Subcutaneous adipose tissue (tissue), 4 donors: ENCODE measurements around the gene NARS2. TPM values are rescaled to one million over a fixed set of nuclear protein-coding genes. Genes with fewer than 3 reads are reported as not detected.

ENCODE experiments used
- total RNA-seq, 4 donors: library from RNA; depleted of rRNA; stranded (reverse); fragments of >200 nt; gene quantifications; one replicate each; pipeline ENCODE4 v1.1.0, GENCODE V29; 2016
- TF ChIP-seq, protein P1 (sequence below): fragments of 450-650 bp; IDR thresholded peaks from one replicate; pipeline ENCODE4 v1.5.1; 2016; ENCODE audit warnings: low read depth, mild to moderate bottlenecking, control low read depth, antibody characterized with exemption, moderate library complexity

The NARS2 gene
- total RNA-seq, 4 donors from 2014 or later = 11.4 to 17.3 (median 15.2) TPM

DNA sequence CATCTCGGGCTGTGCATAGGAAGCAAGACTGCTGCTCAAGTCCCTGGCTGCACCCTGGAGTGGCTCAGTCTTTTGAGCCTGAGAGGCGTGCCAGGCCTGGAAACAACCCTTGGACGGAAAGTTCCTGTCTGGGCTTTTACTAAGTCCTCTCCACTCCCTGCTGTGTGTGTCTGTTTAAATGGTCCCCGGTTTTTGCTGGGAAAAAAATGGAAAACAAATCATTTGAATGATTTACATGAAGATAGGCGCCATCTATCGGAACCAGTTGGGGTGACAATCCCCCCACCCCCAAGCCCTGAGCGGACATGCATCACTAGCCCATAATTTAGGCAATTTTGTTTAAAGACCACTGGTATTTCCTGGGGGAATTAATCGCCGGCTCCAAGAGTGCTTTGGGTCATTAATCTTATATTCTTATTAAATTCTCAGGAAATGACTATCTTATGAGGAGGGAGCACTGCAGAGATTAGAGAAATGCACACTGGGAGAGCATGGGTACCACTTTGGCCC lies 154.4 kb downstream of the NARS2 start:
- TF ChIP-seq, protein P1, sequence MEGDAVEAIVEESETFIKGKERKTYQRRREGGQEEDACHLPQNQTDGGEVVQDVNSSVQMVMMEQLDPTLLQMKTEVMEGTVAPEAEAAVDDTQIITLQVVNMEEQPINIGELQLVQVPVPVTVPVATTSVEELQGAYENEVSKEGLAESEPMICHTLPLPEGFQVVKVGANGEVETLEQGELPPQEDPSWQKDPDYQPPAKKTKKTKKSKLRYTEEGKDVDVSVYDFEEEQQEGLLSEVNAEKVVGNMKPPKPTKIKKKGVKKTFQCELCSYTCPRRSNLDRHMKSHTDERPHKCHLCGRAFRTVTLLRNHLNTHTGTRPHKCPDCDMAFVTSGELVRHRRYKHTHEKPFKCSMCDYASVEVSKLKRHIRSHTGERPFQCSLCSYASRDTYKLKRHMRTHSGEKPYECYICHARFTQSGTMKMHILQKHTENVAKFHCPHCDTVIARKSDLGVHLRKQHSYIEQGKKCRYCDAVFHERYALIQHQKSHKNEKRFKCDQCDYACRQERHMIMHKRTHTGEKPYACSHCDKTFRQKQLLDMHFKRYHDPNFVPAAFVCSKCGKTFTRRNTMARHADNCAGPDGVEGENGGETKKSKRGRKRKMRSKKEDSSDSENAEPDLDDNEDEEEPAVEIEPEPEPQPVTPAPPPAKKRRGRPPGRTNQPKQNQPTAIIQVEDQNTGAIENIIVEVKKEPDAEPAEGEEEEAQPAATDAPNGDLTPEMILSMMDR = no peak

DNA sequence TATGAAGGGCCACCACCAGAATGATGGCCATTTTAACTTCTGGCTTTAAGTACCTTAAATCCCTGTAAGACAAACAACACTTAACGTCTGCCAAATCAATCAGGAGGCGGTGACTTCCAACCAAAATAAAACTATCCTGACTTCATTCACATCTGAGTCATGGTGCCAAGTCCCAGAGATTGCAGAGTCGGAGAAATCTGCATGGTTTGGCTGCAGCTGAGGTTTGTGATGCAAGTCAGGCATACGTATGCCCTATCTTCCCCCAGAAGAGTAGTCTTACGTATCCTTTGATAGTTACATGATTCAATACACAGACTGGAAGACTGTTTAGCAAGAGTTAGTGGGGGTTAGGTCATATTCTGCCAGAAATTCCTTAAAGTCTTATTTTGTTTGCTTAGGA lies 155.3 kb downstream of the NARS2 start:
- TF ChIP-seq, protein P1 = no peak

DNA sequence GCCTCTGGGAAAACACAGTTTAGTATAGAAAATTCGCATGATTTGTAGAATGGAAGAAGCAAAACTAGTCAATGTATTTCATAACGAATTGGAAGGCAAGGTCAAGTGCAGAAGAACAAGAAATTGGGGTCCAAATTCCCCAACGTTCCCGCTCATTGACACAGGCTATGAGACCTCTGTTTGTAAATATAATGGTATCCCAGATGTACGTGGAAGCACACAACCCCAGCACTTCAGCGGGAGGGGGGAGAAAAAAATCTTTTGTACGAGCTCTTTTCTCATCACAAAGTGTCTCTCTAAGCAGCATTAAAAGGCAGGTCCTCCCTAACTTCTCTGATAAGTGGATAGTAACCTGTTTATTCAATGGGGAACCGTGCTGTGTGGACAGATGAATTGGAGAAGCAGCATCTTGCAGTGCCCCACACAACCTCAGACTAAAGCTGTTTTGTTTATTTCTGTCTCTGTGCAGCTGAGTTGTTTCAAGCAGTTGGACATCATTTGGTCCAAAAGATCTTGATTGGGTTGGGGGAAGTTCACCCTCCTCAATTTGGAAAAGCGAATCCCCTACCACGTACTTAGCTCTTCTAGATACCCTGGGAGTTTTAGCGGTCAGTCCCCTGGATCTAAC lies 156.0 kb downstream of the NARS2 start:
- TF ChIP-seq, protein P1 = no peak

DNA sequence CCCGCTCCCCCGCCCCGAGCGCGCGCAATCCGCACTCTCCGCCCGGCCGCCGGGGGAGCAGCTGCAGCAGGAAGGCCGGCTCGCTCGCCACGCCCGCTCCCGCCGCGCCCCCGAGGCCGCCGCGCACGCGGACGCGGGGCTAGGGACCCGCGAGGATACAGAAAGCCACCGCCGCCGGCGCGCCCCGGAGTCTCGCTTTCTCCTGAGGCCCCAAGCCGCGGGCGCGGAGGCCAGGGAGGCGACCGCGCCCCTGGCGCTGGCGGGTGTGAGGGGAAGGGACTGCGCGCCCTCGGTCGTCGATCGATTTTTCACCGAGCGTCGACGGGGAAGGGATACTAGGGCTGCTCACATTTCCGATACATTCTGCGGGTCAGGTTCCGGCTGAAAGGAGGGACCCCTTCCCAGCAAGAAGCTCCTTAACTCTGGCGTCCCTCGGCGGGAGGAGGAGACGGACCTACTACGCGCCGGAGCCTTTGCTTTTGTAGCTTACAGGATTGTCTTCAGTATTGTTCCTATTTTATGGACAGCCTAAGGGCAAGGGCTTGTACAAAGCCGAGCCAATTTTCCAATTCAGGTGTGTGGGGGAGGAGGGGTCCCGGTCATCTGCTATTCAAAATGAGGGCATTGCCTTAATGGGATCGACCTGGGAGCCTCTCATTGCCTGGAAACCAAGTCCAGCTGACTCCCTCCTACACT lies 156.6 kb downstream of the NARS2 start:
- TF ChIP-seq, protein P1 = no peak

DNA sequence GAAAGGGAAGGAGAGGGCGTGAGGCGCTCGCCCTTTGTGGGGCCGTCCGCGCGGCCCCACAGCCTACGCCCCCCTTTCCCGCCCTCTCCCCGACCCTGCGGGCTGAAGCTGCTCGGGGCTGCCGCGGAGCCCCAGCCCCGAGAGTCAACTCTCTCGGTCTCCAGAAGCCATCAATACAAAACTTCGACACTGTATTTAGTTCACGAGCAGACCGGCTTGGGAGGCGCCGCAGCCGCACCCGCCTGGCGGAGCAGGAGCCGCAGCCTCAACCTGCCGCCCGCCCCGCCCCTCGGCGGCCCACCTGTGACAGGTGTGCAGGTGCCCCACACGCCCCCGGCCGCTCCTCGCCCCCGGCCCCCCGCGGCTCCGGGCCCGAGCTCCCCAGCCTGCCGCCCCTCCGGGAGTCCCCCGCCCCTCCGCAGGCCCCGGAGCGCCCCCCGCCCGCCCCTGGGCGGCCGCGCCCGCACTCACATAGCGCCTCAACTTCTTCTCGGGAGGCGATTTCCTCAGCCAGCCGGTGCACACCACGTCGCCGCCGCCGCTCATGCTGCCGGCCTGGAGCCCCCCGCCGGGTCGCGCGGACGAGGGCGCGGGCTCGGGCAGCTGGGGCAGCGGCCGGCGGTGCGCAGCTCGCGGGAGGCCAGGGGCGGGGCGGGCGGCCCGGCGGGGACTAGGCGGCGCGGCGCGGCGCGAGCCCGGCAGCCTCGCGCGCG lies 157.3 kb downstream of the NARS2 start, which contains the start of gene GAB2:
Gene GAB2, minus strand, starts transcription at position 646 of the 713 bp plus-strand sequence. Its CDS starts 100 bp downstream, at position 546.
- TF ChIP-seq, protein P1 = no peak

DNA sequence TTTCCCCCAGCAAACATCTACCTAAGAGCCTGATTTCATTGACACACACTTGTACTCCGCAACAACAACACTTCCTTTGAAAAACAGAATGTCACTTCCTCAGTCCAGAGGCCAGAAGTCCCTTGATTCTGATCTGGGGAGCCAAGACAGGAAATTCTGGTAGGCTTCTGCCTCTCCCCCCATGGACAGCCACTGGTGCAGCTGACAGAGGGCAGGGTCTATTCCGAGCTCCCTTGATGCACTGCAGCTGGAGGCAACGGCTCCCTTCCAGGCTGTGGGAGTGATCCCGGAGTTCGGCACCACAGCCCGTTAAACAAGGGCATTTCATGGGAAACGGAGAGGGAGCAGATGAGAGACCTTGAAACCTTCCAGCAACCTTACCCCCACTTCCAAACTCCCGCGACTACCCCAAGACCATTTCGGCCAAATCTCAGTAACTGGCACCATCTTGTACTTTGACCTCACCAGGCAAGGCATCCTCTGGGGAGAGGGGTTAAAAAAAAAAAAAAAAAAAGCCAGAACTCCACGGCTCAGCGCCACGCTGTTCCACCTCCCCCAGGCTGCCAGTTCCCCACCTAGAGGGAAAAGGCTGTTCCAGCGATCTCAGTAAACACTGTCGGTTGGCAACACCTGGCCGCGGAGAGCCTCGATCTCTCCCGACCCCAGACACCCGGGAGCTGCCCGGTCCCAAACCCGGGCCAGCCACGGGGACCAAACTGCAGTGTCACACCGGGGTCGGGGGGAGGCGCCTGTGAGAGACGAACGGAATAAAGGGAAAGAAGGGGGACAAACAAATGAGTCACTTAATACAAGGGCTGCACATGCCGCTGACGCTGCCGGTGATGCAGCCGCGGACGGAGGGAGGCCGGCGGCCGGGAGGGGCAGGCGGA lies 158.1 kb downstream of the NARS2 start:
- TF ChIP-seq, protein P1 = no peak
